Kidney (tissue), 14 donors: ENCODE data around the gene SOX12. TPM values are rescaled to one million over a fixed set of nuclear protein-coding genes. Genes with fewer than 3 reads are reported as not detected.
A peak's percentile ranks its signal among the peaks of the same experiment; 100 is the strongest.

Source experiments
- DNase-seq, 5 donors: peaks; one replicate each; pipeline ENCODE4 v3.0.0-alpha.2; 2013 to 2020
- FAIRE-seq: peaks from 2 replicates; lab custom pipeline; 2012; peaks lifted over from hg19 to GRCh38; lab: Jason Lieb, UNC
- H3K27ac ChIP-seq, 2 donors: one replicate each; pipeline ENCODE4 v1.7.0; 2013; ENCODE audit warnings: low read depth in 2 of 2, low read length in 2 of 2, inconsistent platforms in 1 of 2
- H3K27me3 ChIP-seq: one replicate; pipeline ENCODE4 v1.7.1; 2013; ENCODE audit warnings: low read length, inconsistent platforms; ENCODE audit not compliant: control insufficient read depth, insufficient read depth
- H3K36me3 ChIP-seq, 3 donors: one replicate each; pipeline versions ENCODE4 v1.7.0 to v1.7.1; 2013; ENCODE audit warnings: low read length in 3 of 3, control low read depth in 1 of 3, inconsistent platforms in 1 of 3; ENCODE audit not compliant: insufficient read depth in 3 of 3, control insufficient read depth in 2 of 3
- H3K4me1 ChIP-seq, 3 donors: one replicate each; pipeline versions ENCODE4 v1.7.0 to v1.7.1; 2013; ENCODE audit warnings: low read length in 3 of 3, inconsistent platforms in 1 of 3, low read depth in 1 of 3; ENCODE audit not compliant: control insufficient read depth in 2 of 3, insufficient read depth in 2 of 3
- H3K4me3 ChIP-seq, 3 donors: one replicate each; pipeline versions ENCODE4 v1.7.0 to v1.8.1; 2013; ENCODE audit warnings: low read length in 3 of 3, control low read depth in 1 of 3, inconsistent platforms in 1 of 3
- H3K9ac ChIP-seq, 3 donors: one replicate each; pipeline versions ENCODE4 v1.7.0 to v1.7.1; 2013; ENCODE audit warnings: low read length in 3 of 3, control low read depth in 1 of 3, inconsistent platforms in 1 of 3
- H3K9me3 ChIP-seq, 3 donors: one replicate each; pipeline versions ENCODE4 v1.7.0 to v1.7.1; 2013; ENCODE audit warnings: low read length in 3 of 3, control low read depth in 1 of 3, inconsistent platforms in 1 of 3; ENCODE audit not compliant: control insufficient read depth in 2 of 3, insufficient read depth in 1 of 3
- CTCF ChIP-seq: IDR thresholded peaks from 3 replicates; pipeline ENCODE4 v1.5.1; 2012; ENCODE audit warnings: mild to moderate bottlenecking, moderate library complexity, borderline replicate concordance; ENCODE audit not compliant: insufficient read depth; ENCODE audit errors: extremely low read depth
- intact Hi-C: fragments of 100-400 bp; cut with DNase I; formaldehyde crosslinking; loops from one replicate; pipeline ENCODE4 v1.11.1; 2022
- polyA plus RNA-seq: library from polyadenylated mRNA; stranded (reverse); fragments of 350-450 nt; fragmentation: Illumina TruSeq; extraction: RNeasy Lipid Tissue Mini Kit (QIAGEN cat#74804); gene quantifications from one replicate; pipeline ENCODE4 v1.2.3, GENCODE V29; 2014; ENCODE audit warnings: low read depth, low replicate concordance; ENCODE audit not compliant: insufficient read depth
- total RNA-seq: library from RNA; stranded (reverse); fragmentation: NEBNext Ultra II Directional; extraction: Animal tissue kit (Norgen Biotek cat#: 25700); gene quantifications from one replicate; pipeline ENCODE4 v1.2.1, GENCODE V29; 2021
- donor health status: control.
- donor health status: control.
- donor health status: control.
- donor health status: control.
- donor health status: control.
- donor health status: DM: yes; HTN: yes; CAD: no.
- donor health status: Normal renal cell carcinoma (clear cell type).

The SOX12 gene
- total and polyA plus RNA-seq, 2 donors from 2014 or later: 11.3 to 12.7 TPM

GRCh38 chr20:347317-347639, 21.9 kb downstream of the SOX12 start:
- Histone ChIP-seq H3K9ac (peak overlapping the region; percentile 8 to 69 (median 42)), H3K9me3 (no peaks in the 10 kb centered on the region), H3K4me1 (peaks cover 0 to 13% (median 10%) of the 10 kb centered on the region in 3 donors), H3K4me3 (peak overlapping the region; percentile 57 to 80 (median 59)), H3K27ac (peak overlapping the region; percentile 95 to 99), H3K36me3 (peaks cover 0 to 4% (median 0%) of the 10 kb centered on the region in 3 donors), H3K27me3 (no peaks in the 10 kb centered on the region)
- FAIRE-seq: no peak
- DNase-seq: no peak
- intact Hi-C loops: no loop called here
- no peak for TF ChIP-seq CTCF

GRCh38 chr20:347640-348484, 22.5 kb downstream of the SOX12 start:
- peak; percentile 98 to 99 (median 99) for DNase-seq
- TF ChIP-seq CTCF: no peak
- Histone ChIP-seq H3K4me3 (peak overlapping the region; percentile 57 to 80 (median 72)), H3K27ac (peak overlapping the region; percentile 95 to 99), H3K27me3 (no peaks in the 10 kb centered on the region), H3K4me1 (peaks cover 0 to 13% (median 10%) of the 10 kb centered on the region in 3 donors), H3K9me3 (no peaks in the 10 kb centered on the region), H3K9ac (peak overlapping the region; percentile 51 to 83 (median 69)), H3K36me3 (peaks cover 0 to 4% (median 0%) of the 10 kb centered on the region in 3 donors)
- FAIRE-seq: no peak
- intact Hi-C loops: no loop called here

GRCh38 chr20:348972-349841, 23.9 kb downstream of the SOX12 start:
- TF ChIP-seq CTCF: no peak
- Histone ChIP-seq H3K36me3 (peaks cover 0 to 4% (median 0%) of the 10 kb centered on the region in 3 donors), H3K9me3 (no peaks in the 10 kb centered on the region), H3K27me3 (no peaks in the 10 kb centered on the region), H3K27ac (peak overlapping the region; percentile 95 to 99), H3K4me3 (peak overlapping the region in 1 of 3 donors; percentile 80), H3K4me1 (peaks cover 0 to 13% (median 10%) of the 10 kb centered on the region in 3 donors), H3K9ac (no peak overlapping the region)
- FAIRE-seq: no peak
- DNase-seq: no peak
- intact Hi-C loops: no loop called here
